Measurements from ENCODE around the gene HRCT1. TPM values are rescaled to one million over a fixed set of nuclear protein-coding genes. Genes with fewer than 3 reads are reported as not detected.
"Not testable (repeated sequence)": the region's sequence is repeated elsewhere in the genome, so short reads cannot be mapped to it uniquely, and the experiment has no call there.

Gene HRCT1
- total and polyA plus RNA-seq, 2 experiments from 2014 or later = not detected

GRCh38 chr9:35896570-35896969 lies 9.4 kb upstream of the HRCT1 start:
- no peak for DNase-seq (ENCODE audit: low read depth in 1 of 2, low spot score in 1 of 2)

DNA sequence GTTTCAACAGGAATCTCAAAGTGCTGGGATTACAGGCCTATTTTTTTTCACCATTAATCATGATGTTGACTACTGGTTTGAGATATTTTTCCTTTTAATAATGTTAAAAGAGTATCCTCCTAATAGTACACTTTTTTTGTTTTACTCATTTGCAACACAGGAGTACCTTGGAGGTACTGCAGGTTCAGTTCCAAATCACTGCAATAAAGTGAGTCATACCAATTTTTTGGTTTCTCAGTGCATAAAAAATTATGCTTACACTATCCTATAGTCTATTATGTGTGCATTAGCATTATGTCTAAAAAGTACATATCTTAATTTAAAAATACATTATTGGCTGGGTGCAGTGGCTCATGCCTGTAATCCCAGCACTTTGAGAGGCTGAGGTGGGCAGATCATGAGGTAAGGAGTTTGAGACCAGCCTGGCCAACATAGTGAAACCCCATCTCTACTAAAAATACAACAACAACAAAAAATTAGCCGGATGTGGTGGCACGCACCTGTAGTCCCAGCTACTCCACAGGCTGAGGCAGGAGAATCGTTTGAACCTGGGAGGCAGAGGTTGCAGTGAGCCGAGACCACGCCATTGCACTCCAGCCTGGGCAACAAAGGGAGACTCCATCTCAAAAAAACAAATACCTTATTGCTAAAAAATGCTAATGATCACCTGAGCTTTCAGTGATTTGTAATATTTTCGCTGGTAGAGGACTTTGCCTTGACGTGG lies 8.5 kb upstream of the HRCT1 start:
- H3K27ac ChIP-seq; DNase-seq (ENCODE audit: low read depth in 1 of 2, low spot score in 1 of 2); H3K4me1 ChIP-seq (ENCODE audit: low read depth); H3K36me3 ChIP-seq; H3K4me3 ChIP-seq; H3K9me3 ChIP-seq (ENCODE audit: low read depth): not testable (repeated sequence)
- peaks cover 73% of the 10 kb centered on the region for H3K27me3 ChIP-seq

More at GRCh38 chr9:35896570-35896969, 9.4 kb upstream of the HRCT1 start:
- Histone ChIP-seq H3K36me3 (no peaks in the 10 kb centered on the region), H3K9me3 (ENCODE audit: low read depth) (no peaks in the 10 kb centered on the region), H3K27me3 (peaks cover 76% of the 10 kb centered on the region), H3K27ac (no peak overlapping the region), H3K4me3 (no peak overlapping the region), H3K4me1 (ENCODE audit: low read depth) (no peaks in the 10 kb centered on the region)
- TF ChIP-seq CTCF (IDR thresholded peaks at IDR 0.05; ENCODE audit: low read depth, low read length) = no peak

DNA sequence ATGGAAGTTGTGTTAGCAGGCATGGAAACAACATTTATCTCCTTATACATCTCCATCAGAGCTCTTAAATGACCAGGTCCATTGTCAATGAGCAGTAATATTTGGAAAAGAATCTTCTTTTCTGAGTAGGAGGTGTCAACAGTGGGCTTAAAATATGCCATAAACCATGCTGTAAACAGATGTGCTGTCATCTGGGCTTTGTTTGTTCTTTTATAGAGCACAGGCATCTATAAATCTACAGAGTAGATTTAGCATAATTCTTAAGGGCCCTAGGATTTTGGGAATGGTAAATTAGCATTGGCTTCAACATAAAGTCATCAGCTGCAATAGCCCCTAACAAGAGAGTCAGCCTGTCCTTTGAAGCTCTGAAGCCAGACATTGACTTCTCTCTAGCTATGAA lies 7.7 kb upstream of the HRCT1 start:
- no peak for DNase-seq (ENCODE audit: low read depth in 1 of 2, low spot score in 1 of 2)
- Histone ChIP-seq H3K9me3 (ENCODE audit: low read depth) (no peaks in the 10 kb centered on the region), H3K36me3 (no peaks in the 10 kb centered on the region), H3K27me3 (peaks cover 70% of the 10 kb centered on the region), H3K4me1 (ENCODE audit: low read depth) (no peaks in the 10 kb centered on the region), H3K4me3 (no peak overlapping the region), H3K27ac (no peak overlapping the region)
- no peak for TF ChIP-seq CTCF (IDR thresholded peaks at IDR 0.05; ENCODE audit: low read depth, low read length)

GRCh38 chr9:35899021-35899420 lies 7.0 kb upstream of the HRCT1 start:
- TF ChIP-seq CTCF (IDR thresholded peaks at IDR 0.05; ENCODE audit: low read depth, low read length) = no peak
- DNase-seq (ENCODE audit: low read depth in 1 of 2, low spot score in 1 of 2) = no peak
- Histone ChIP-seq H3K36me3 (no peaks in the 10 kb centered on the region), H3K4me1 (ENCODE audit: low read depth) (no peaks in the 10 kb centered on the region), H3K27ac (no peak overlapping the region), H3K9me3 (ENCODE audit: low read depth) (no peaks in the 10 kb centered on the region), H3K27me3 (peaks cover 63% of the 10 kb centered on the region), H3K4me3 (no peak overlapping the region)

GRCh38 chr9:35903049-35903448 lies 3.0 kb upstream of the HRCT1 start:
- no peaks in the 10 kb centered on the region for H3K36me3 ChIP-seq
- TF ChIP-seq CTCF (IDR thresholded peaks at IDR 0.05; ENCODE audit: low read depth, low read length) = peak; percentile 55
- peak; percentile 69 to 75 for DNase-seq (ENCODE audit: low read depth in 1 of 2, low spot score in 1 of 2)

DNA sequence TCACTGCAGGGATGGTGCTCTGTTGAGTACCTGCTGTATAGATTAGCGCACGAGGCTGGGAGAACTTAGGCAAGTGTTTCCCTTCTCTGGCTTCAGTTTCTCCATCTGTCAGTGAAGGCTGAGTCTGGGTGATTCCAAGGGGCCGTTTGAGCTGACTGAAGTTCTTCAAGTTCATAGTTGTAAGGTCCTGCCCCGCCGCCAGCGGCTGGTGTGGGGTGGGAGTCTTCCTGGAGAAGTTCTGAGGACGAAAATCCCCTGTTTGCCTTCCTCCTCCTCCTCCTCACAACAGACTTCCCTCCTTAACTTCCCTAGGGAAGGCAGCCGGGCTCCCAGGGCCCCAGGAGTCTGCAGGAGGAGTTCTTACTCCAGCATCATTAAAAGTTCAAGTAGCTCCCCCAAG lies 1.7 kb upstream of the HRCT1 start:
- peaks cover 29% of the 10 kb centered on the region for H3K27me3 ChIP-seq
- H3K4me3 ChIP-seq = no peak overlapping the region
- H3K4me1 ChIP-seq (ENCODE audit: low read depth) = peaks cover 28% of the 10 kb centered on the region
- no peak for DNase-seq (ENCODE audit: low read depth in 1 of 2, low spot score in 1 of 2)
- H3K9me3 ChIP-seq (ENCODE audit: low read depth) = no peaks in the 10 kb centered on the region
- TF ChIP-seq CTCF (IDR thresholded peaks at IDR 0.05; ENCODE audit: low read depth, low read length) = no peak
- H3K36me3 ChIP-seq = no peaks in the 10 kb centered on the region
- H3K27ac ChIP-seq = no peak overlapping the region

More at GRCh38 chr9:35903049-35903448, 3.0 kb upstream of the HRCT1 start:
- H3K4me3 ChIP-seq = no peak overlapping the region
- no peak overlapping the region for H3K27ac ChIP-seq
- peaks cover 41% of the 10 kb centered on the region for H3K27me3 ChIP-seq
- H3K4me1 ChIP-seq (ENCODE audit: low read depth) = peaks cover 17% of the 10 kb centered on the region
- no peaks in the 10 kb centered on the region for H3K9me3 ChIP-seq (ENCODE audit: low read depth)

All from cardiac muscle cell (in vitro differentiated cells and primary cell).